ENCODE measurements around the gene CCBE1.

Gene CCBE1

GRCh38 chr18:59382383-59382782 is 314.8 kb downstream of the CCBE1 start:
- DNase-seq, result no peak

- no peak for DNase-seq
Measured at GRCh38 chr18:59381949-59382348, 315.3 kb downstream of the CCBE1 start.

Measured in hematopoietic multipotent progenitor cell treated with erythropoietin and hydrocortisone succinate and interleukin-3 and kit ligand, for 4 days (in vitro differentiated cells).